GM19467 (cell line): ENCODE measurements around the gene GLB1L2.
"Not testable (repeated sequence)": the region's sequence is repeated elsewhere in the genome, so short reads cannot be mapped to it uniquely, and the experiment has no call there.

Experiments used
- ATAC-seq: cut with Tn5 transposase; IDR thresholded peaks from one replicate; pipeline ENCODE4 v1.9.1; 2021; ENCODE audit warnings: mild to moderate bottlenecking, moderate library complexity; ENCODE audit not compliant: unreplicated experiment

Gene GLB1L2

GRCh38 chr11:134331354-134332188, at the start of gene GLB1L2:
GLB1L2 (plus strand) TSS chr11:134331988; CDS start chr11:134332062, 74 bp downstream.
- peak; percentile 83 for ATAC-seq

GRCh38 chr11:134282121-134283045, 49.4 kb upstream of the GLB1L2 start:
- ATAC-seq = no peak

- no peak for ATAC-seq
These were observed 48.1 kb upstream of the GLB1L2 start for GRCh38 chr11:134283461-134284230.

DNA sequence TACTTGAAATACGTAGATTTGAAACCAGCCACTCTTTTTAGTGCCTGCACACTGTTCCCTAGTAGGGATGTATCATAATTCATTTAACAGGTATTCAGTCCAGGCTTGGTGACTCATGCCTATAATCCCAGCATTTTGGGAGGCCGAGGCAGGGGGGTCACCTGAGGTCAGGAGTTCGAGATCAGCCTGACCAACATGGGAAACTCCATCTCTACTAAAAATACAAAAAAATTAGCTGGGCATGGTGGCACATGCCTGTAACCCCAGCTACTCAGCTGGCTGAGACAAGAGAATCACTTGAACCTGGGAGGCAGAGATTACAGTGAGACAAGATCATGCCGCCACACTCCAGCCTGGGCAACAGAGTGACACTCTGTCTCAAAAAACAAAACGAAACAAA, 47.4 kb upstream of the GLB1L2 start:
- ATAC-seq = not testable (repeated sequence)

- ATAC-seq = no peak
These were observed 44.2 kb upstream of the GLB1L2 start for GRCh38 chr11:134287561-134287960.

DNA sequence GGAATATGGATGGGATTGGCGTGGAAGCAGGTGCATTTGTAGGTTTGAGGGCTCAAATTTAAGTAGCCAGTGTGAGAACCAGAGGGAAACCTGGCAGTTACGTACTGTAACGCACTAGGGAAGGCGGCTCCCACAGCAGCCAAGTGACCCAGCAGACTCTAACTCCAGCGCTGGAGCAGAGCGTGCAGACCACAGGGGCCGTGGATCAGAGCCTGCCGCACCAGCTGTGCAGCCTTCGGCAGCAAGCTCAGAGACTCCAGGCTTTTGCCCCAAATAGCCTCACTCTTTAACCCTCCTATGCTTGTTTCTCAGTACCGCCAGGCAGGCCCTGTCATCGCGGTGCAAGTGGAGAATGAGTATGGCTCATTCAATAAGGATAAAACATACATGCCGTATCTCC, 43.3 kb upstream of the GLB1L2 start:
- ATAC-seq = no peak

DNA sequence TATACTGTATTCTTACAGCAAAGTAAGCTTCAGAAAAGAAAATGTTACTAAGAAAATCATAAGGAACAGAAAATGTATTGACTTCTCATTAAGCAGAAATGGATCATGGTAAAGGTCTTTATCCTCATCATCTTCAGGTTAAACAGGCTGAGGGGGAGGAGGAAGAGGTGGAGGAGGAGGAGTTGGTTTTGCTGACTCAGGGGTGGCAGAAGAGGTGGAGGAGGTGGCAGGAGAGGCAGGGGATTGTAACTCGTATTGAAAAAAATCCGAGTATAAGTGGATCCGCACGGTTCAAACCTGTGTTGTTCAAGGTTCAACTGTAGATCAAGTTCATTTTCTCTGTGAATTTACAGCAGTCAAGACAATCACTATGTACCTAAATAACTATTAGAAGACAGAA, 42.6 kb upstream of the GLB1L2 start:
- no peak for ATAC-seq

GRCh38 chr11:134289789-134290188, 42.0 kb upstream of the GLB1L2 start:
- no peak for ATAC-seq

GRCh38 chr11:134290646-134291045, 41.1 kb upstream of the GLB1L2 start:
- ATAC-seq = no peak

GRCh38 chr11:134291196-134291595, 40.6 kb upstream of the GLB1L2 start:
- no peak for ATAC-seq

DNA sequence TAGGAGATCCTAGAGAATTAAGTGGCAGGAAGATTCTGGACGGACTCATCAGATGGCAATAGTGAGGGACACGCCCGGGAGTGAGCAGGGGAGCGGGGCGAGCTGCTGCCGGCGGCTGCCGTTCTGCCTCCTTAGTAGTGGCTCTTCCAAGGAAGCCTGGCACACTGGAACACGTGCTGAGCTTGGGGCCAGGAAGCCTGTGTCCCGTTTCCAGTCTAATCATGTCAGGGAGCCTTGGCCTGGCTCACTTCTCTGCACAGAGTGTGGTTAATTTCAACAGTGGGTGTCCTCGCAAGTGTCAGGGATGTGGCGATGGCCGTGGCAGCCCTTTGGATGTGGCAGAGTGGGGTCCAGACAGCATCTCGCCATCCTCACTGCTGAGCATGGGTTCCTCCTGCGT, 39.1 kb upstream of the GLB1L2 start:
- no peak for ATAC-seq

GRCh38 chr11:134293119-134294113, 38.4 kb upstream of the GLB1L2 start:
- ATAC-seq = no peak

DNA sequence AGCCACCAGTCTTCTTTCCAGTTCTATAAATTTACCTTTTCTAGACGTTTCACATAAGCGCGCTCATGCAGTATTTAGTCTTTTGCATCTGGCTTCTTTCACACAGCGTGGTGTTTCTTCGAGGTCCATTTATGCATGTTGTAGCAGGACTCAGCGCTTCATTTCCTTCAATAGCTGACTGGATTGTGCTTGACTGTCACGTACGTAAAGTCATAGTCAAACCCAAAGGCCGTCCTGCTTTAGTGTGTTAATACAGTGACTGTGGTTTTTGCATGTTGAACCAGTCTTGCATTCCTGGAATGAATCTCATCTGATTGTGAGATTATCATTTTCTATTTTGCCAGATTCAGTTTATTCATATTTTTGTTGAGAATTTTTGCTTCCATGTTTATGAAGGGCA, 37.1 kb upstream of the GLB1L2 start:
- ATAC-seq = no peak

DNA sequence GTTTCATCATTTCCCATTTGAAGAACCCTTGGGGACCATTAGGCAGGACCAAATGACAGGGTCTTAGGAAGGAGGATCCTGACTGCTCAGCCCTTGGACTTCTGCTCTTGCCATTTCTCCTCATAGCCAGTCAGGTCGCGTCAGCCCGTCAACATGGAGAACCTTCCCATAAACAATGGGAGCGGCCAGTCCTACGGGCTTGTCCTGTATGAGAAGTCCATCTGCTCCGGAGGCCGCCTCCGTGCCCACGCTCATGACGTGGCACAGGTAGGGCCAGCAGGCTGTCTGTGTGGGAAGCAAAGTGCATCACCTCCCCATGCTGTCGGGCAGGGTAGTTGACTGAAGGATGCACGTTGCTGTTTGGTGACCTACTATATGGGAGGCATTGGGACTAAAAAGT, 19.6 kb upstream of the GLB1L2 start:
- ATAC-seq = no peak

DNA sequence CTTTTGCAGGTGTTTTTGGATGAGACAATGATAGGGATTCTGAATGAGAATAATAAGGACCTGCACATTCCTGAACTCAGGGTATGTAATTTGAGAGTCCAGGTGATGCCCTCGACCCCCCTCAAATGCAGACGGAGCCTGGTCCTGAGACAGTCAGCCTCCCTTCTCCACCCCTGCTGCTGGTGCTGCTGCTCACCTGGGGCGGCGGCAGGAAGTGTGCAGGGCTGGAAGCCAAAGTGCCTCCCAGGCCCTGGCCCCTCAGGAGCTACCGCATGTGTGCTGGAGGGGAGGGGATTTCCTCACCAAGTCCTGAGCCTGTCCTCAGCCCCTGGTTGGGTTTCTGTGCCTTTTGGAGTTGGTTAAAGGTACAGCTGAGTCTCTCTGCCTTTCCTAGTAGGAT, 19.0 kb upstream of the GLB1L2 start:
- no peak for ATAC-seq

- ATAC-seq = no peak
These were observed 18.4 kb upstream of the GLB1L2 start for GRCh38 chr11:134313379-134313778.

DNA sequence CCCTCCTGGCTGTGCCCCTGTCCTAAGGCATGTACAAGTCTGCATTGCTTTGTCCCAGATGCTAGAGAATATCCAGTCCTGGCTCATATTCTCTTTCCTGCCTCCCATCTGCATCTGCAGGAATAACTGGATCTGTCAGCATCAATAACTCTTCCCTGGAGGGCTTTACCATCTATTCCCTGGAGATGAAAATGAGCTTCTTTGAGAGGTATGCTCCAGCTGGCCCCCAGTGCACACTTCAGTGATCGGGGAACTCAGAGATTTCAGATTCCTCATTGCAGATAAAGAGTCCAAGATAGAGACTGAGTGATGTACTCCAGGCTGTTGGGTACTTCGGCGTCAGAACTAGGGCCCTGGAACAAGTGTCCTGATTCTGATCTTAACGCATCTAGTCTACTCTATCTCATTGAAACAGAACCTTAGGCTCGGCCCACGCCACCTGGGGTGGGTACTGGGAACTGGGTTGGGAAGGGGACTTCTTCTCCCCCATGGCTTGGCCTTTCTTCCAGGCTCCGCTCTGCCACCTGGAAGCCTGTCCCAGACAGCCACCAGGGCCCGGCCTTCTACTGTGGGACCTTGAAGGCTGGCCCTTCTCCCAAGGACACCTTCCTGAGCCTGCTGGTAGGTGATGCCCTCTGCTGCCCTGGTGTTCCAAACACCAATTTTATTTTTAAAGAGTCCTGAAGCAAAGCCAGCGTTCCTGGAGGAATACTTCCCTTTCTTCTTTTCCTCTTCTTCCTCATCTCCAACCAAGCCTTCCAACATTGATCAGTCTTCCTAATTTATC, 17.8 kb upstream of the GLB1L2 start:
- no peak for ATAC-seq

GRCh38 chr11:134317103-134317502, 14.7 kb upstream of the GLB1L2 start:
- ATAC-seq = no peak

GRCh38 chr11:134321373-134321772, 10.4 kb upstream of the GLB1L2 start:
- ATAC-seq = not testable (repeated sequence)
